Astrocyte of the spinal cord (primary cell): ENCODE data around the gene NTNG2.

Experiments used
- DNase-seq: peaks from one replicate; pipeline ENCODE4 v3.0.0; 2011; ENCODE audit warnings: low read depth, low spot score
- H3K4me3 ChIP-seq: 2 replicates; pipeline ENCODE4 v1.5.1; 2011; ENCODE audit warnings: low read depth, mild to moderate bottlenecking, low read length, moderate library complexity
- in situ Hi-C: cut with HindIII; loops from 2 replicates; pipeline ENCODE4 v1.10.0; 2017; ENCODE audit warnings: low sequenced_read_pairs
- TF ChIP-seq, protein P1 (sequence below): IDR thresholded peaks from 2 replicates; pipeline ENCODE4 v1.5.1; 2012; ENCODE audit warnings: low read depth, mild to moderate bottlenecking, low read length, inconsistent platforms

Gene NTNG2

DNA sequence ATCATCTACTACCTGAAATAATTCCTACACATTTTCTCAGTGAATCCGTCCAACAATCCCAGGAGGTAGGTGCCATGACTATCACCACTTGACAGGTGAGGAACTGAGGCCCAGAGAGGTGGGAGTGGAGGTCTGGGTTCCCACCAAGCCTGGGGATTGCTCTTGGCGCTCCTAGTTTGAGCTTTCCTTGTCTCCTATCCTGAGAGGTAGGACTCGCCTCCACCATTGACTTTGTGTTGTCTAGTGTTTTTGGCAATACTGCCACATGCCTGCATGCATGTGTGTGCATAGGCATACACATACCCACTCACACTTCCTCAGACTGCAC is 6.3 kb upstream of the NTNG2 start:
- no peak for DNase-seq
- TF ChIP-seq, protein P1, sequence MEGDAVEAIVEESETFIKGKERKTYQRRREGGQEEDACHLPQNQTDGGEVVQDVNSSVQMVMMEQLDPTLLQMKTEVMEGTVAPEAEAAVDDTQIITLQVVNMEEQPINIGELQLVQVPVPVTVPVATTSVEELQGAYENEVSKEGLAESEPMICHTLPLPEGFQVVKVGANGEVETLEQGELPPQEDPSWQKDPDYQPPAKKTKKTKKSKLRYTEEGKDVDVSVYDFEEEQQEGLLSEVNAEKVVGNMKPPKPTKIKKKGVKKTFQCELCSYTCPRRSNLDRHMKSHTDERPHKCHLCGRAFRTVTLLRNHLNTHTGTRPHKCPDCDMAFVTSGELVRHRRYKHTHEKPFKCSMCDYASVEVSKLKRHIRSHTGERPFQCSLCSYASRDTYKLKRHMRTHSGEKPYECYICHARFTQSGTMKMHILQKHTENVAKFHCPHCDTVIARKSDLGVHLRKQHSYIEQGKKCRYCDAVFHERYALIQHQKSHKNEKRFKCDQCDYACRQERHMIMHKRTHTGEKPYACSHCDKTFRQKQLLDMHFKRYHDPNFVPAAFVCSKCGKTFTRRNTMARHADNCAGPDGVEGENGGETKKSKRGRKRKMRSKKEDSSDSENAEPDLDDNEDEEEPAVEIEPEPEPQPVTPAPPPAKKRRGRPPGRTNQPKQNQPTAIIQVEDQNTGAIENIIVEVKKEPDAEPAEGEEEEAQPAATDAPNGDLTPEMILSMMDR: no peak
- H3K4me3 ChIP-seq: no peak overlapping the region
- in situ Hi-C loops: no loop called here

DNA sequence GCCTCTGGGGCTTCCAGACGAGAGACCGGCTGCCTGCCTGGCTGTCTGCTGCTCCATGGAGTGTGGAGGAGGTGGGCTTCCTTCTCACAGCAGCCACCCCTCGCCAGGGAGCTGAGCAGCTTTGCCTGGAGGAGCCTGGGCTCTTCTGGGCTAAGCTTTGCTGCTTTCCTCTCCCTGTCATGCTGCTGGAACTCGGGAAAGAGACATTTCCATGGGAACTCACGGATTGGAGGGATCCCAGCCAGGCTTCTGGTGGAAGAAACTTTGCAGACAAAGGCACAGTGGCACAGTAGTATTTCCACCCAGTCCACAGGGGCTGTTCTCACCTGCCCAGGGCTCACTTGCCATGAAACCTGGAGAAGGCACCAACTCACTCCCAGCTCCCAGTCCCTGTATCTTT is 5.6 kb upstream of the NTNG2 start:
- in situ Hi-C loops: no loop called here
- TF ChIP-seq, protein P1: no peak
- no peak overlapping the region for H3K4me3 ChIP-seq
- DNase-seq: no peak

DNA sequence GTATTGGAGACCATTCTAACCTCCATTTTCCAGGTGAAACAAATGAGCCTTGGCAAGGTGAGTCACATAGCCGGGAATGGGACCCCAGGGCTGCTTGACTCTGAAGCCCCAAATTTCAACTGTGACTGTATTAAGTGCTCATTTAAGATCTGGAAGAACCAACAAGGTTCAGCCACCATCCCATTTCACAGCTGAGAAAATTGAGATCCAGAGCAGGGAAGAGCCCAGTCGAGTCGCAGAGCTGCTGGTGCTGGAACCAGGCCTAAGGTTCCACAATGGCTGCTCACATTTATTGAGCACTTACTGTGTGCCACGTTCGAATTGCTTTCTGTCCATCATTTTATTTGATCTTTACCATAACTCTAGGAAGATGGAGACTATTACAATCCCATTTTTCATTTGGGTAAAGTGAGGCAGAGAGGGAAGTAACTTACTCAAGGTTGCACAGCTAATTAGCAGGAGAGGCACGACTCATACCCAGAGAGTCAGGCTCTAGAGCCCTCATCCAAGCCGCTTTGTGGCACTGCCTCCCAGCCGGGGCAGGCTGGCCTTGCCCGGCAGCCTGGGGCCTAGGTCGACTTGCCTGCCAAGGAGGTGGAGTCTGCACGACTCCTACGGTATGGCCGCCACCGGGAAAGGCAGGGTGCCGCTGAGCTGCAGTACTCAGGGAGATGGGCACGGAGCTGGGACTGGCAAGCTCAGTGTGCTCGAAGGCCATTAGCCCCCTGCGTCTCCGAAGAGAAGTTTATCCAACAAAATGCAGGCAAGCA is 4.3 kb upstream of the NTNG2 start:
- TF ChIP-seq, protein P1: no peak
- in situ Hi-C loops: no loop called here
- no peak overlapping the region for H3K4me3 ChIP-seq
- DNase-seq: no peak

DNA sequence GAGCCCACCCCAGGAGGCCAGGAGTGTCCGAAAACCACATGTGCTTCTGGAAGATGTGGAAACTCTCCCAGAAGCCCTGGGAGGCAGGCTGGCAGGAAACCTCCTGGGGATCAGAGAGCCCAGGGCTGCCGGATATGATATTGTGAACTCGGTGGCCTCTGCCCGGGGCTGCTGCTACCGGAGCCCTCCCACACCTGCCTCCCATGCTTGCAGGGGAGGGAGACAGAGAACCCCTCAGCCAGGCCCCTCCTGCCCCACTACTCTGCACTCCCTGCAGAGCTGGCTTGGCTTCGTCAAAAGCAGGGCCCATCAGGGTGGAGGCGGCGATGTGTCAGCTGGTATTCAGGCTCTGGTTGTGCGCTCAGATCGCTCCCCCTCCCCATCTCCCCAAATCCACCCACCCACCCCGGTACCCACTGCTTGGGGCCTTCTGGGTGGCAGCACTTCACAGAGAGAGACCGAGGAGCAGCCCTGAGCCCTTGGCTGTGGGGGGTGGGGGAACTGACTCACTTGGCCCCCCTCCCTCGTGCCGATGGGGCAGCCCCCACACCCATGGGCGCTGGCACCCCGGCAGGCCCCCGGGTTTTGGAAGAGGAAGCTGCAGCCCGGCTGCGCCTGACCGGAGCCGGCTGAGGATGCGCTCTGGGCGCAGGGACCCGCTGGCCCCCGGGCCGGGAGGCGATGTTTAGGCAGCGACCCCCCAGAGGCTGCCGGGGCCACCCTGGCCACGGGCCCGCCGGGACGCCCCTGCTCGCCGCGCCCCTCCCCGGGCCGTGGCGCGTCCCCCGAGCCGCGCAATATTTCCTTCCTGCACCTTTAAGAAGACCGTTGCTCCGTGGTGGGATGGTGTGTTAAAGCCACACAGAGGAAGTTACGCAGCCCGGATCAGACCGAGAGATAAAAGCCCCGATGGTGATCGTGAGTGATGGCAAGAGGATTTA is 786 bp upstream of the NTNG2 start:
- TF ChIP-seq, protein P1: no peak
- in situ Hi-C loops: no loop called here
- peak; percentile 59 for DNase-seq
- H3K4me3 ChIP-seq: peak overlapping the region; percentile 52

DNA sequence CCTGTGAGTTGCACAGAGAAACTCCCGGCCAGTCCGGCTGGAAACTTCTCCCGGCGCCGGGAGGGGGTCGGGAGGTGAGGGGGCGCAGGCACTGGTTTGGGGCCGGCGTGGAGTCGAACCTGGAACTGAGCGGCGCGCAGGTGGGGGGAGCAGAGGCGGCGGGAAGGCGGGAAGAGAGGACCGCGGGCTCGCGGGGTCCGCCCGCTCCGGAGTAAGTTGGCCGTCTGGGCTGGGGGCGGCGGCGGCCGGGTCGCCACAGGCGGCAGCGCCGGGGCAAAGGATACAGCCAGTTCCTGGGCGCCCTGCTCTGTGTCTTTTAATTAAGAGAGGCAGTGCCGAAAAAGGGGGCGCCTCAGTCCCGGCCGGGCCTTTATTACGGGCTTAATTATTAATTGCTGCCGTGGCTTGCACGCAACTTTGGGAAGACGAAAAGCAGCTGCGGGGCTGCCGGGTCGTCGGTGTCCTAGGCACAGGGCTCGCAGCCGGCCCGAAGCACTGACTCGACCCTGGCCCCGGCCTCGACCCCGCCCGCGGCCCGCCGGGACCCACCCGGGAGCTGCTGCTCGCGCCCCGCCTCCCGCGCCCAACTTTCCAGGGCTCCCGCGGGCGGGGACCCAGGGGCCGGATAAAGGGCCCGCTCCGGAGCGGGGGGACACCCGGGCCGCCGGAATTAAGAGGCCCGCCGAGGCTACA is 1.1 kb downstream of the NTNG2 start:
- DNase-seq: no peak
- TF ChIP-seq, protein P1: no peak
- peak overlapping the region; percentile 52 for H3K4me3 ChIP-seq
- in situ Hi-C loops: no loop called here

DNA sequence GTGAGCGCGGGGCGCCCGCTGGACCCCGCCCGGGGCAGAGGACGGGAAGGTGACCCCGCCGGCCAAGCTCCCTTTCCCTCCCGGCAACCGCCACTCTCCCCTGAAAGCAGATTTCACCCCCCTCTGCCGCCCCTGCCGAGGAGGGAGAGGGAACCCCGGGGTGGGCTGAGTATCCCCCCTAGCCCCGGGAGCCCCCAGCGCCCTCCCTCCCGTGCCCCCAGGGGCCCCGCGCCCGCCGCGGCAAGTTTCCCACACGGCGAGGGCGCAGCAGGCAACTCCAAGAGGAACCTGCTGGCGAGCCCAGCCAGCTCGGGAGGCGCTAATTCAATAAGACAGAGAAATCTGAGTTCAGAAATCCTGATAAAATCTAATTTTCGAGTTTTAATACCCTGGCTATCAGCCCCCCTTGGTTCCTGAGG is 1.6 kb downstream of the NTNG2 start:
- TF ChIP-seq, protein P1: no peak
- no peak overlapping the region for H3K4me3 ChIP-seq
- in situ Hi-C loops: no loop called here
- DNase-seq: no peak
